Suprapubic skin (tissue), 4 donors: ENCODE results near the gene MAP2K2. TPM values are rescaled to one million over a fixed set of nuclear protein-coding genes. Genes with fewer than 3 reads are reported as not detected.

Experiments used
- DNase-seq, 2 donors: peaks; one replicate each; pipeline ENCODE4 v3.0.0-alpha.2; 2019; ENCODE audit warnings: low spot score in 2 of 2
- H3K27ac ChIP-seq: fragments of 200-600 bp; sonication (generic); one replicate; pipeline ENCODE4 v1.5.1; 2019
- H3K27me3 ChIP-seq: fragments of 200-600 bp; sonication (generic); one replicate; pipeline ENCODE4 v1.5.1; 2019
- H3K36me3 ChIP-seq: fragments of 200-600 bp; sonication (generic); one replicate; pipeline ENCODE4 v1.5.1; 2019
- H3K4me1 ChIP-seq: fragments of 200-600 bp; sonication (generic); one replicate; pipeline ENCODE4 v1.5.1; 2019
- H3K4me3 ChIP-seq: fragments of 200-600 bp; sonication (generic); one replicate; pipeline ENCODE4 v1.5.1; 2019; ENCODE audit warnings: mild to moderate bottlenecking
- H3K9me3 ChIP-seq: fragments of 200-600 bp; sonication (generic); one replicate; pipeline ENCODE4 v1.5.1; 2019
- CTCF ChIP-seq, 2 donors: fragments of 200-600 bp in 1 of 2; fragments of 450-650 bp in 1 of 2; sonication (generic) in 1 of 2; IDR thresholded peaks; one replicate each; pipeline ENCODE4 v1.5.1; 2016 to 2019; ENCODE audit warnings: antibody characterized with exemption in 2 of 2, mild to moderate bottlenecking in 1 of 2, moderate library complexity in 1 of 2
- EP300 ChIP-seq: sonication (generic); formaldehyde crosslinking; IDR thresholded peaks from one replicate; pipeline ENCODE4 v1.6.1; 2017; ENCODE audit warnings: antibody characterized with exemption
- POLR2A ChIP-seq, 2 donors: fragments of 450-650 bp; IDR thresholded peaks; one replicate each; pipeline ENCODE4 v1.6.1; 2017; ENCODE audit warnings: antibody characterized with exemption in 2 of 2, mild to moderate bottlenecking in 2 of 2, moderate library complexity in 2 of 2
- POLR2AphosphoS5 ChIP-seq, 3 donors: sonication (generic); formaldehyde crosslinking; IDR thresholded peaks; one replicate each; pipeline ENCODE4 v1.6.1; 2017; ENCODE audit warnings: antibody characterized with exemption in 3 of 3
- WGBS: methylation state at CpG from one replicate; pipeline ENCODE4 v1.1.5; 2018; 5-methylcytosine and 5-hydroxymethylcytosine counted together
- total RNA-seq, 4 donors: library from RNA; depleted of rRNA; stranded (reverse); fragments of >200 nt; gene quantifications; one replicate each; pipeline ENCODE4 v1.1.0, GENCODE V29; 2016

MAP2K2 gene
- total RNA-seq, 4 donors from 2014 or later: 88.0 to 103 (median 95.0) TPM

GRCh38 chr19:4071610-4072009 is 52.3 kb downstream of the MAP2K2 start:
- no peaks in the 10 kb centered on the region for H3K27me3 ChIP-seq
- H3K36me3 ChIP-seq: no peaks in the 10 kb centered on the region
- H3K27ac ChIP-seq: no peak overlapping the region
- no peaks in the 10 kb centered on the region for H3K9me3 ChIP-seq
- DNase-seq: no peak
- H3K4me1 ChIP-seq: peaks cover 20% of the 10 kb centered on the region
- no peak for TF ChIP-seq POLR2A (IDR thresholded peaks at IDR 0.05)
- TF ChIP-seq EP300: no peak
- TF ChIP-seq POLR2AphosphoS5 (IDR thresholded peaks at IDR 0.05): no peak
- TF ChIP-seq CTCF (IDR thresholded peaks at IDR 0.05): no peak
- no peak overlapping the region for H3K4me3 ChIP-seq
- 90% methylated on average over 3 of the region's 3 CpGs for WGBS

GRCh38 chr19:4069331-4069959 is 54.5 kb downstream of the MAP2K2 start:
- DNase-seq: no peak
- Histone ChIP-seq H3K27ac (no peak overlapping the region), H3K4me1 (peaks cover 17% of the 10 kb centered on the region), H3K4me3 (no peak overlapping the region), H3K9me3 (no peaks in the 10 kb centered on the region), H3K27me3 (no peaks in the 10 kb centered on the region), H3K36me3 (no peaks in the 10 kb centered on the region)
- TF ChIP-seq POLR2AphosphoS5 (IDR thresholded peaks at IDR 0.05) (no peak), CTCF (IDR thresholded peaks at IDR 0.05) (no peak), POLR2A (IDR thresholded peaks at IDR 0.05) (no peak), EP300 (no peak)
- whole genome bisulfite sequencing: 74% methylated on average over 12 of the region's 12 CpGs

GRCh38 chr19:4068047-4068966 is 55.6 kb downstream of the MAP2K2 start:
- no peak for DNase-seq
- WGBS: 18% methylated on average over 31 of the region's 31 CpGs
- peaks cover 27% of the 10 kb centered on the region for H3K4me1 ChIP-seq
- H3K36me3 ChIP-seq: no peaks in the 10 kb centered on the region
- no peaks in the 10 kb centered on the region for H3K9me3 ChIP-seq
- H3K27ac ChIP-seq: peak overlapping the region; percentile 97
- H3K27me3 ChIP-seq: no peaks in the 10 kb centered on the region
- no peak for TF ChIP-seq POLR2AphosphoS5 (IDR thresholded peaks at IDR 0.05)
- TF ChIP-seq POLR2A (IDR thresholded peaks at IDR 0.05): no peak
- no peak for TF ChIP-seq CTCF (IDR thresholded peaks at IDR 0.05)
- TF ChIP-seq EP300: no peak
- peak overlapping the region; percentile 99 for H3K4me3 ChIP-seq

DNA sequence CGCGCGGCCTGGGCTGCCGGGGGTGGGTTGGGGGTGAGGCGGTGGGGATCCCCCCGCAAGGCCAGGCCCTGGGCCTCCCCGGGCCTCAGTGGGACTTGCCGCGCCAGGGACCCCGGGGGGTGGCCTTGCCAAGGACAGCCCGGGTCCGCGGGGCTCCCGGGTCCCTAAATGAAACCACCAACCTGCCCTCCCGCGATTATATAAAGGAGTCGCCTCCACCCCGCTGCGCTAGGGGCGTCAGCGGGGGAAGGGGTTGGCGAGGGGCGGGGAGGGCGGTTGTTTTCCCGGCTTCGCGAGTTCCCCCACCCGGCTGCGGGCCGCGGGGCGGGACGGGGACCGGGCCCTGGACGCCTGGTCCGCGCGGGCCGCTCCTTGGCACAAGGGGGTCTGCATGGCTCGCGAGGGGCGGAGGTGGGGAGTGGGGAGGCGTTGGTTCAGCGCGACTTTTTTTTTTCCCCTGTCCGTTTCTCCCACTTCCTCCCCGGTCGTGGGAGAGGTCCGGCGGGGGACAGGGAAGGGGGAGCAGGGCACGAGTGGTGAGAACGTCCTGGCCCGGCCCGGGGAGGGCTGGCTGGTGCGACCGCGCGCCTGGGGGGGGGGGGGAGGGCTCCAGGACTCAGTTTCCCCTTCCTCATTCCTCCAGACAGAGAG is 56.4 kb downstream of the MAP2K2 start:
- H3K9me3 ChIP-seq: no peaks in the 10 kb centered on the region
- peak overlapping the region; percentile 99 for H3K4me3 ChIP-seq
- 6% methylated on average over 5 of the region's 58 CpGs for WGBS
- H3K27ac ChIP-seq: peak overlapping the region; percentile 97
- no peaks in the 10 kb centered on the region for H3K36me3 ChIP-seq
- H3K4me1 ChIP-seq: peaks cover 35% of the 10 kb centered on the region
- peak in 1 of 2 donors; percentile 32 for TF ChIP-seq POLR2A (IDR thresholded peaks at IDR 0.05)
- no peak for TF ChIP-seq EP300
- no peaks in the 10 kb centered on the region for H3K27me3 ChIP-seq
- DNase-seq: peak in 1 of 2 donors; percentile 79

DNA sequence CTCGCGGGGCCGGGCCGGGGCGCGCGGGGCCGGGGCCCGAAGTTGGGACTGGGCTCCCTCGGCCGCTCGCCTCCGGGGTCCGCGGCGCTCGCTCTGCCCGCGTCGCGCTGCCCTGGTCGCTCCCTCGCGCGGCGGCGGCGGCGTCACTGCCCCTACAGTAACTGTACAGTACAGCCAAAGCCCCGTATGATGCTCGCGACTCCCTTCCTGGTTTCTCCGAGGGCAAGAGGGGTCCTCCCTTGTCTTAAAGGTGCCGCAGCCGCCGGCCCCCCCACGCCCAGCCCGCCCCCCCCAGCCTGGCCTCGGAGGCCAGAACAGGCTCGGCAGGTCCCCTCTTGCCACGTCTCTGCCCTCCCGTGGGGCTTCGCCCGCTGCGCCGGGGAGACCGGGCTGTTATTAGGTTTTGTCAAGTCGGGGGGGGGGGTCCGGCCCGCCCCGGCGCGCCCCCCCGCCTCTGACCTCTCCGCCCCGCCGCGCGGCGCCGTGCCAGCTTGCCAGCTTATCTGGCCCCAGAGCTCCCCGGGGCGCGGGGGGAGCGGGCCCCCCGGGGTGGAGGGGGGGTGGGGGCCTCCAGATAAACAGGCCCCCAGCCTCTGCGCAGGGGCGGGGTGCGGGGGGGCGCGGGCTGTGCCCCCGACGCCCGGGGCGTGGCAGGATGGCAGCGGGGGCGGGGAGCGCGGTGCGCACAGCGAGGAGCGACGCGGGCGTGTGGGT is 57.1 kb downstream of the MAP2K2 start, which contains the start of gene ZBTB7A:
TSS of gene ZBTB7A (minus strand) at position 218 of the 714 bp plus-strand sequence. CDS start 11,667 bp downstream, outside the sequence.
- Histone ChIP-seq H3K9me3 (no peaks in the 10 kb centered on the region), H3K4me3 (peak within 1 kb of the TSS; percentile 99)
- 0% methylated on average over 30 of the region's 85 CpGs for WGBS

More for the DNA sequence above, 57.1 kb downstream of the MAP2K2 start, which contains the start of gene ZBTB7A:
- H3K36me3 ChIP-seq: no peaks in the 10 kb centered on the region
- TF ChIP-seq POLR2A (IDR thresholded peaks at IDR 0.05) (peak in 1 of 2 donors; percentile 13), POLR2AphosphoS5 (IDR thresholded peaks at IDR 0.05) (no peak)
- H3K27ac ChIP-seq: peak within 1 kb of the TSS; percentile 97
- DNase-seq: peak in 1 of 2 donors; percentile 95
- H3K27me3 ChIP-seq: no peaks in the 10 kb centered on the region
- H3K4me1 ChIP-seq: peaks cover 42% of the 10 kb centered on the region
